Retina (tissue), 1 donor: ENCODE results near the gene SLC26A8.

Experiments
- DNase-seq: peaks from one replicate; pipeline ENCODE4 v3.0.0-alpha.2; 2016

Gene SLC26A8

DNA sequence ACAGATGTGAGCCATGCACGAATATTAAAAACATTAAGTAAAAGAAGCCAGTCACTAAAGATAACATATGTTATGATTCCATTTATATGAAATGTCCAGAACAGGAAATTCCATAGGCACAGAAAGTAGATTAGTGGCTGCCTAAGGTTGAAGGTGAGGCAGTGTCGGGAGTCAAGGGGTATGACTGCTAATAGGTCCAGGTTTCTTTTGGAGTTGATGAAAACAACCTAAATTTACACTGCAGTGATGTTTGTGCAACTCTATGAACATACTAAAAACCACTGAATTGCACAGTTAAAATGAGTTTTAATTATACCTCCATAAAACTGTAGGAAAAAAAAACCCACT, 118.0 kb downstream of the SLC26A8 start:
- no peak for DNase-seq

GRCh38 chr6:35905841-35906498, 118.5 kb downstream of the SLC26A8 start:
- no peak for DNase-seq

DNA sequence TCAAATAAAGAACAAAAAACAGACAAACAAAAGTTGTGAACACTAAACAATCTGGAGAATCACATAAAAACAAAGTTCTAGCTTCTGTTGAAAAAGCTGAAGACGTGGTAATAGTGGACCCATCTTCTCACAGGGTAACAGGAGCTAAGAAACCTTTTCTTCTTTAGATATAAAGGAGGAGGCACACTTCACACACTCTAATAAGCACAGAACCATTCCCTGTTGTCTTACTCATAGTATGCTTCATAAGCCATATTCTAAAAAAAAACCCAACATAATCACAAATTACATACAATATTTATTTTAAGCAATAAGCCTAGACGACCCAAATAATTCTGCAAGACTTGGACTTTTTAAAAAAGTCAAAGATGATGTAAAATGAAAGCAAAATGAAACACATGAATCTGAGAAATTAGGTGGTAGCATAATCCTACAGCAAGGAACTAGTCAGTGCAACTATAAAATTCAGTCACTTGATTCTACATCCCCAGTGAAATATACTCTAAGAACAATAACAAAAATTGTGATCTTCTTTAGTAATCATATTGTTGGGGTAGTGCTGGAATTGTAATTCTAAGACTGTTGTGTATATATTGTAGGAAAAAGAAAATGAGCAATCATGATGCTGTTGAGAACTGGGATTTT, 119.2 kb downstream of the SLC26A8 start:
- DNase-seq = no peak

- no peak for DNase-seq
These were observed 120.8 kb downstream of the SLC26A8 start for GRCh38 chr6:35903679-35904078.

DNA sequence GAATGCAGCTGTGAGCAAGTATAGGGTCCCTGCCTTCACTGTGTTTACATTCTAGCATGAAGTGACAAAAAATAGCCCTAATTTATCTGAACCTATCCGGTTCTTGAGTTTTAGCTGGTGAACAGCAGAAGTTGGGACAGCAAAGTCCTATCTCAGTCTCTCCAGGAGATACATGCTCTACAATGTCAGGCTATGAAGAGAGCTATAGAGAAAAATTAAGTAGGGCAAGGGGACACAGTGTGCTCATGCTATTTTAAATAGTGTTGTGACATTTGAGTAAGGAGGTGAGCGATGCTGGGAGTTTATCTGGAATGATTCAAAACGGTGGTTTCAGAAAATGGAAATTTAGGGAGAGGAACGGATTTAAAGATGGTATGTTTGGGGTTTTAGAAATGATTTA, 124.0 kb downstream of the SLC26A8 start:
- no peak for DNase-seq

- DNase-seq = no peak
These were observed 126.4 kb downstream of the SLC26A8 start for GRCh38 chr6:35898003-35898402.

DNA sequence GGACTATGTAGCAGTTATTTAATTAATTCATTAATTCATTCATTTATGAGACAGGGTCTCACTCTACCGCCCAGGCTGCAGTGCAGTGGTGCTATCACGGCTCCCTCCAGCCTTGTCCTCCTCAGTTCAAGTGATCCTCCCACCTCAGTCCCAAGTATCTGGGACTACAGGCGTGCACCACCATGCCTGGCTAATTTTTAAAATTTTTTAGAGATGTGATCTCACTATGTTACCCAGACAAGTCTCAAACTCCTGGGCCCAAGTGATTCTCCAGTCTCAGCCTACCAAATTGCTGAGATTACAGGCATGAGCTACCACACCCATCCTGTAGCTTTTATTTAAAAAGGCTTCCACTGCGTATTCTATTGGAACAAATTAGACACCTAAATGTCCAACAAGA, 127.0 kb downstream of the SLC26A8 start:
- no peak for DNase-seq

- no peak for DNase-seq
These were observed 127.4 kb downstream of the SLC26A8 start for GRCh38 chr6:35897036-35897435.

GRCh38 chr6:35896228-35896627, 128.2 kb downstream of the SLC26A8 start:
- no peak for DNase-seq

DNA sequence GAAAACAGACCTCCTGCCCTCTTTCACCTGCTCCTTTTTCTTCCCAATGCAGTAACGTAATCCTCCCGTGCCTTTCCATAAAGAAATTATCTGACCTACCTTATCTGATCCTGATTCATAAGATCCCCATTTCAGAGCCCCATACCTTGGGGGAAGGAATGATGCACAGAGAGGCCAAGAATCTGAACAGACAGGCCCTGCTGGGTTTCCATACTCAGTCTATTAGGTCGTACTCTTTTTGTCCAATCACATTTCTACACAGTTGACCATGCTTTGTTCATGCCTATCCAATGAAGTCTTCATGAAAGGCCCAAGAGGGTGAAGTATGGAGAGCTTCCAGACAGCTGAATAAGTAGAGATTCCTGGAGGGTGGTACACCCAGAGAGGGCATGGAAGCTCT, 128.9 kb downstream of the SLC26A8 start:
- DNase-seq = no peak

DNA sequence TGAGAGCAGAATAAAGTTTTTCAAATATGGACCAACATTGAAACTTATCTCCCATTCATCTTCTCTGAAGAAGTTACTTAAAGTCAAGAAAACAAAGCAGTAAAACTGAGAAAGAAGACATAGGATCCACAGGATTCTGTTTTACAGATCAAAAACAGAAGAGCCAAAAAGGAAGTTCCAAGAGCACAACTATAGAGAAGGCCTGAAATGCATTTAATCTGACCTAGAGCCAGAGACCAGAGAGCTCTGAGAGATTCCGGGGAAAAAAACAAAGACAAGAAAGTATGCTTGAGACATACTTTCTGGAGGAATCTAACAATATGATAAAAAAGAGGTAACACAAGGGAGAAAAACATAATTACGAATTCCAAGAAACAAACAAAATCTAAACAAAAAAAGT, 129.7 kb downstream of the SLC26A8 start:
- no peak for DNase-seq
